GM10266 (cell line): ENCODE measurements around the gene GRPEL1.

ENCODE experiments used
- DNase-seq: peaks from one replicate; pipeline ENCODE4 v3.0.0; 2012; ENCODE audit errors: extremely low spot score
- CTCF ChIP-seq: IDR thresholded peaks from 2 replicates; pipeline ENCODE4 v1.5.1; 2012; ENCODE audit warnings: mild to moderate bottlenecking, low read depth; ENCODE audit not compliant: control insufficient read depth, insufficient read depth; ENCODE audit errors: missing control alignments

The GRPEL1 gene

GRCh38 chr4:7067452-7068278, at the start of gene GRPEL1:
TSS of gene GRPEL1 (minus strand) at chr4:7068064. CDS start at chr4:7068032, 32 bp downstream.
- peak; percentile 99 for DNase-seq
- no peak for TF ChIP-seq CTCF

GRCh38 chr4:7116705-7117104, 48.8 kb upstream of the GRPEL1 start:
- no peak for DNase-seq
- no peak for TF ChIP-seq CTCF

- DNase-seq, result no peak
- no peak for TF ChIP-seq CTCF
These were observed 47.9 kb upstream of the GRPEL1 start for GRCh38 chr4:7115557-7116340.

- no peak for TF ChIP-seq CTCF
- no peak for DNase-seq
These were observed 44.8 kb upstream of the GRPEL1 start for GRCh38 chr4:7112656-7113055.

GRCh38 chr4:7111441-7111840, 43.6 kb upstream of the GRPEL1 start:
- no peak for TF ChIP-seq CTCF
- no peak for DNase-seq

- no peak for TF ChIP-seq CTCF
These were observed 42.7 kb upstream of the GRPEL1 start for GRCh38 chr4:7110546-7110945.

GRCh38 chr4:7109169-7109568, 41.3 kb upstream of the GRPEL1 start:
- DNase-seq, result no peak
- no peak for TF ChIP-seq CTCF

More at GRCh38 chr4:7110546-7110945, 42.7 kb upstream of the GRPEL1 start:
- no peak for DNase-seq
